B cell (primary cell): ENCODE results near the gene CARD9. TPM values are rescaled to one million over a fixed set of nuclear protein-coding genes. Genes with fewer than 3 reads are reported as not detected.

Experiments used
- ATAC-seq: fragments of 200-7000 bp; cut with Tn5 transposase; one replicate; pipeline ENCODE4 v1.10.0; 2021; ENCODE audit warnings: low read depth, mild to moderate bottlenecking, moderate number of reproducible peaks, moderate library complexity
- CTCF ChIA-PET: fragments of 350-600 bp; sonication (Branson Sonifier 250); formaldehyde crosslinking; loops from one replicate; lab custom pipeline; 2021; ENCODE audit warnings: antibody characterized with exemption, inconsistent platforms; lab: Charles Lee
- POLR2A ChIA-PET: fragments of 350-600 bp; sonication (Branson Sonifier 250); formaldehyde crosslinking; loops from one replicate; lab custom pipeline; 2021; ENCODE audit warnings: antibody characterized with exemption; lab: Charles Lee
- DNase-seq: peaks from one replicate; pipeline ENCODE4 v3.0.0; 2013
- H2AFZ ChIP-seq: 2 replicates; pipeline ENCODE4 v1.6.1; 2012; ENCODE audit warnings: mild to moderate bottlenecking, low read depth, low read length; ENCODE audit not compliant: insufficient read depth, poor library complexity, severe bottlenecking
- H3K27ac ChIP-seq, 2 donors: 1 replicate in 1 of 2; 2 replicates in 1 of 2; pipeline ENCODE4 v1.5.1; 2012 to 2013; ENCODE audit warnings: low read length in 2 of 2, mild to moderate bottlenecking in 2 of 2, moderate library complexity in 1 of 2
- H3K27me3 ChIP-seq, 4 experiments: fragments of 200-600 bp in 1 of 4; sonication (generic) in 1 of 4; replicated peaks in 1 of 4; 1 replicate in 2 of 4; 2 replicates in 2 of 4; pipeline versions ENCODE4 v1.6.1 to v1.7.0; 2013 to 2016; ENCODE audit warnings: low read length in 3 of 4, mild to moderate bottlenecking in 2 of 4, mixed read lengths in 1 of 4, moderate library complexity in 1 of 4; ENCODE audit not compliant: insufficient read depth in 4 of 4, control insufficient read depth in 3 of 4; ENCODE audit errors: control extremely low read depth in 1 of 4
- H3K36me3 ChIP-seq, 2 experiments: replicated peaks in 1 of 2; 1 replicate in 1 of 2; 2 replicates in 1 of 2; pipeline versions ENCODE4 v1.6.1 to v1.7.1; 2013; ENCODE audit warnings: low read length in 1 of 2; ENCODE audit not compliant: insufficient read depth in 2 of 2, control insufficient read depth in 1 of 2; ENCODE audit errors: control extremely low read depth in 1 of 2, extremely low read depth in 1 of 2
- H3K4me1 ChIP-seq, 2 donors: fragments of 200-600 bp in 1 of 2; sonication (generic) in 1 of 2; 1 replicate in 1 of 2; 2 replicates in 1 of 2; pipeline versions ENCODE4 v1.5.1 to v1.6.1; 2013 to 2017; ENCODE audit warnings: low read length in 2 of 2; ENCODE audit not compliant: control insufficient read depth in 2 of 2, insufficient read depth in 2 of 2
- H3K4me2 ChIP-seq: replicated peaks from 2 replicates; pipeline ENCODE3; 2012; ENCODE audit warnings: mild to moderate bottlenecking, low read depth, low read length; ENCODE audit not compliant: poor library complexity, severe bottlenecking
- H3K4me3 ChIP-seq, 5 experiments: fragments of 200-600 bp in 1 of 5; sonication (generic) in 1 of 5; 1 replicate in 3 of 5; 2 replicates in 2 of 5; pipeline versions ENCODE4 v1.5.1 to v1.7.0; 2011 to 2016; ENCODE audit warnings: low read length in 4 of 5, mild to moderate bottlenecking in 4 of 5, low read depth in 2 of 5, control low read depth in 1 of 5, moderate library complexity in 1 of 5; ENCODE audit not compliant: insufficient read depth in 1 of 5; ENCODE audit errors: control extremely low read depth in 1 of 5, extremely low read depth in 1 of 5
- H3K79me2 ChIP-seq: fragments of 200-600 bp; sonication (generic); one replicate; pipeline ENCODE4 v1.6.0; 2016; ENCODE audit warnings: low read length; ENCODE audit not compliant: control insufficient read depth, insufficient read depth
- H3K9ac ChIP-seq: fragments of 200-600 bp; sonication (generic); 2 replicates; pipeline ENCODE4 v1.6.1; 2017; ENCODE audit warnings: mild to moderate bottlenecking, low read length, moderate library complexity
- H3K9me3 ChIP-seq, 3 donors: one replicate each; pipeline versions ENCODE4 v1.6.1 to v1.7.1; 2013; ENCODE audit warnings: low read length in 2 of 3; ENCODE audit not compliant: control insufficient read depth in 2 of 3, insufficient read depth in 1 of 3; ENCODE audit errors: control extremely low read depth in 1 of 3
- H4K20me1 ChIP-seq: 2 replicates; pipeline ENCODE4 v1.6.0; 2012; ENCODE audit warnings: mild to moderate bottlenecking, low read length; ENCODE audit not compliant: insufficient read depth, control insufficient read depth, poor library complexity, severe bottlenecking
- H3K27ac Mint-ChIP-seq: one replicate; pipeline ENCODE4 v1.8.0; 2021; ENCODE audit warnings: mixed read lengths
- H3K27me3 Mint-ChIP-seq: one replicate; pipeline ENCODE4 v1.8.0; 2021; ENCODE audit warnings: mixed read lengths
- H3K4me1 Mint-ChIP-seq: one replicate; pipeline ENCODE4 v1.8.0; 2021; ENCODE audit warnings: mixed read lengths
- H3K4me3 Mint-ChIP-seq: one replicate; pipeline ENCODE4 v1.8.0; 2021; ENCODE audit warnings: mixed read lengths
- H3K9me3 Mint-ChIP-seq: one replicate; pipeline ENCODE4 v1.8.0; 2022; ENCODE audit warnings: mixed read lengths; ENCODE audit not compliant: insufficient read depth
- EZH2 ChIP-seq: IDR thresholded peaks from 2 replicates; pipeline ENCODE4 v1.6.1; 2012; ENCODE audit warnings: borderline replicate concordance, low read depth, mild to moderate bottlenecking, moderate library complexity, low read length; ENCODE audit not compliant: insufficient read depth, poor library complexity, severe bottlenecking
- WGBS: methylation state at CpG from one replicate; pipeline ENCODE4 v1.1.5; 2013; ENCODE audit warnings: missing lambda C conversion rate; ENCODE audit not compliant: insufficient coverage; 5-methylcytosine and 5-hydroxymethylcytosine counted together
- intact Hi-C: fragments of 100-400 bp; cut with micrococcal nuclease; formaldehyde crosslinking; loops from one replicate; pipeline ENCODE4 v1.10.0; 2022
- polyA plus RNA-seq: library from polyadenylated mRNA; depleted of rRNA; stranded (reverse); fragments of >200 nt; gene quantifications from 2 replicates; pipeline ENCODE4 v1.2.3, GENCODE V29; 2012
- total RNA-seq, 2 donors: library from RNA; stranded (reverse); fragments of 120-200 nt in 1 of 2; gene quantifications; 1 replicate in 1 of 2; 2 replicates in 1 of 2; pipeline versions ENCODE4 v1.2.3 to v1.2.4, GENCODE V29; 2013 to 2022
- TF ChIP-seq, protein P1 (sequence below): fragments of 200-600 bp; IDR thresholded peaks from one replicate; pipeline ENCODE4 v1.8.0; 2022; ENCODE audit warnings: antibody characterized with exemption, mild to moderate bottlenecking

The CARD9 gene
- total and polyA plus RNA-seq, 2 donors (not counting 1 experiment from before 2014, with no cell fraction given), result 0.57 to 1.1 TPM

DNA sequence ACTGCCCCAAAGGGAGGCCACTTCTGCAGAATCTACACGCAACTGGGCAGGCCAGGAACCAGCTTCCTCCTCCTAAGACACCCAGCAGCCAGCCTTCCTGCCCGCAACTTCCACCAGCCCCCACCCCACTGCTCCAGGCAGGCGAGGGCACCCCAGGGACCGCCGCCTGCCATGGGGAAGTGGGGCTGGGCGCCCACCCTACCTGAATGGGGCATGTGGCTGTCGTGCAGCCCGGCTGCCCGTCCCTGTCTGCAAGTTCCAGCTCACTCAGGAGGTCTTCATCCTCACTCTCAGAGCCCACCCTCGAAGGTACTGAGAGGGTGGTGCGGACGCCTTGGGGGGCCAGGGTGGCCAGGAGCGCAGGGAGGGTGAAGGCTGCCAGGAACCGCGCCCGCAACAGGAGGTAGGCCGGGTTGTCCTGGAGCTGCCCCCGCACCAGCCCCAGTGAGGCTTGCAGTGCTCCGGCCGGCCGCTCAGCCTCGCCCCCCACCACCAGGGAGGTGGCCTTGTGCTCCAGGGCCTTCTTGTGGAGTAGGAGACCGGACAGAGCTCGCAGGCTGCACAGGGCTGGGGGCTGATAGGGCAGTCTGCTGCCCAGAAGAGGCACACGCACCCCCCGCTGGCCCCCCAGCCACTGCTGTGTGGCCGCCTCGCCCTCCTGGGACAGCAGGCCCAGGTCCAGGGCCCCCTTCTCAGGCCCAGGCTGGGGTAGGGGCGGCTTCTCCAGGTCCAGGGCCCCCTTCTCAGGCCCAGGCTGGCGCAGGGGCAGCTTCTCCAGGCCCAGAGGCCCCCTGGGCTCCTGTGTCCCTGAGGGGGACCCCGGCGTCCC is 4.1 kb upstream of the CARD9 start:
- H3K27ac ChIP-seq, result no peak overlapping the region
- no peaks in the 10 kb centered on the region for H4K20me1 ChIP-seq
- H3K4me3 ChIP-seq, result no peak overlapping the region
- H3K36me3 ChIP-seq, result peaks cover 0 to 13% of the 10 kb centered on the region in 2 experiments
- no peaks in the 10 kb centered on the region for H3K9me3 ChIP-seq
- no peak overlapping the region for H2AFZ ChIP-seq
- H3K27me3 ChIP-seq, result peaks cover 0 to 6% (median 0%) of the 10 kb centered on the region in 4 experiments
- H3K79me2 ChIP-seq, result no peaks in the 10 kb centered on the region
- no peak overlapping the region for H3K4me2 ChIP-seq
- ATAC-seq (no peak), DNase-seq (no peak)
- ChIA-PET CTCF (no interaction called here), POLR2A (no interaction called here)
- 78% methylated on average over 29 of the region's 32 CpGs for WGBS
- no peak overlapping the region for H3K27ac Mint-ChIP-seq
- H3K4me1 Mint-ChIP-seq, result peaks cover 7% of the 10 kb centered on the region
- TF ChIP-seq, protein P1, sequence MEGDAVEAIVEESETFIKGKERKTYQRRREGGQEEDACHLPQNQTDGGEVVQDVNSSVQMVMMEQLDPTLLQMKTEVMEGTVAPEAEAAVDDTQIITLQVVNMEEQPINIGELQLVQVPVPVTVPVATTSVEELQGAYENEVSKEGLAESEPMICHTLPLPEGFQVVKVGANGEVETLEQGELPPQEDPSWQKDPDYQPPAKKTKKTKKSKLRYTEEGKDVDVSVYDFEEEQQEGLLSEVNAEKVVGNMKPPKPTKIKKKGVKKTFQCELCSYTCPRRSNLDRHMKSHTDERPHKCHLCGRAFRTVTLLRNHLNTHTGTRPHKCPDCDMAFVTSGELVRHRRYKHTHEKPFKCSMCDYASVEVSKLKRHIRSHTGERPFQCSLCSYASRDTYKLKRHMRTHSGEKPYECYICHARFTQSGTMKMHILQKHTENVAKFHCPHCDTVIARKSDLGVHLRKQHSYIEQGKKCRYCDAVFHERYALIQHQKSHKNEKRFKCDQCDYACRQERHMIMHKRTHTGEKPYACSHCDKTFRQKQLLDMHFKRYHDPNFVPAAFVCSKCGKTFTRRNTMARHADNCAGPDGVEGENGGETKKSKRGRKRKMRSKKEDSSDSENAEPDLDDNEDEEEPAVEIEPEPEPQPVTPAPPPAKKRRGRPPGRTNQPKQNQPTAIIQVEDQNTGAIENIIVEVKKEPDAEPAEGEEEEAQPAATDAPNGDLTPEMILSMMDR, result no peak
- no peak for TF ChIP-seq EZH2
- H3K4me1 ChIP-seq, result peaks cover 10 to 12% of the 10 kb centered on the region in 2 donors
- intact Hi-C loops, result no loop called here
- H3K27me3 Mint-ChIP-seq, result no peaks in the 10 kb centered on the region
- H3K4me3 Mint-ChIP-seq, result no peak overlapping the region
- H3K9me3 Mint-ChIP-seq, result no peaks in the 10 kb centered on the region
- no peak overlapping the region for H3K9ac ChIP-seq

DNA sequence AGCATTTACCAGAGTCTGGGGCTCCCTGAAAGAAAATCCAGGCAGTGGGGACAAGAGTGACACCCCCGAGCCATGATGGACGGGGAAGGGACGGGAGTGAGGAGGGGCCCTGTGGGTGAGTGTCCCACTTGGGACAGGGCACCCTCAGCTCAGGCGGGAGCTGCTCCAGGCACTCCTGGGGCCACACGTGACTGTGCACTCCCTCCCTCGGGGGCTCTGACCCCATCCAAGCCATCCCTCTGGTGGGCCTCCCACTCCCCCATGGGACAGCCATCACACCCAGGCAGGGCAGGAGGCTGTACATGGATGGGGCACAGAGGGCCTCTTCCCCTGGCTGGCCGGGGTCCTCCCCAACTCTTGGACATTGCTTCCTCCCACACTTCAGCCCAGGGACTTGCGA is 3.0 kb upstream of the CARD9 start:
- WGBS, result 85% methylated on average over 5 of the region's 8 CpGs
- peaks cover 0 to 6% (median 0%) of the 10 kb centered on the region in 4 experiments for H3K27me3 ChIP-seq
- no peak for DNase-seq
- no peak overlapping the region for H3K9ac ChIP-seq
- no peaks in the 10 kb centered on the region for H3K27me3 Mint-ChIP-seq
- CTCF ChIA-PET, result no interaction called here
- no peak overlapping the region for H3K27ac ChIP-seq
- intact Hi-C loops, result no loop called here
- no peaks in the 10 kb centered on the region for H3K9me3 Mint-ChIP-seq
- POLR2A ChIA-PET, result no interaction called here
- ATAC-seq, result no peak
- H3K4me1 ChIP-seq, result peaks cover 14 to 17% of the 10 kb centered on the region in 2 donors
- H3K79me2 ChIP-seq, result no peaks in the 10 kb centered on the region
- H3K4me3 Mint-ChIP-seq, result no peak overlapping the region
- no peaks in the 10 kb centered on the region for H4K20me1 ChIP-seq
- no peaks in the 10 kb centered on the region for H3K9me3 ChIP-seq
- no peak overlapping the region for H2AFZ ChIP-seq
- H3K4me2 ChIP-seq, result no peak overlapping the region
- TF ChIP-seq EZH2, result no peak
- TF ChIP-seq, protein P1, result no peak
- no peak overlapping the region for H3K27ac Mint-ChIP-seq
- H3K4me1 Mint-ChIP-seq, result peaks cover 8% of the 10 kb centered on the region
- H3K36me3 ChIP-seq, result peaks cover 0 to 6% of the 10 kb centered on the region in 2 experiments
- H3K4me3 ChIP-seq, result no peak overlapping the region
